Measurements from ENCODE around the gene SH3RF2. TPM values are rescaled to one million over a fixed set of nuclear protein-coding genes. Genes with fewer than 3 reads are reported as not detected.

SH3RF2 gene
- total and polyA plus RNA-seq, 2 donors (not counting 1 experiment from before 2014, with no cell fraction given) = 0.03 TPM; not detected in 1

DNA sequence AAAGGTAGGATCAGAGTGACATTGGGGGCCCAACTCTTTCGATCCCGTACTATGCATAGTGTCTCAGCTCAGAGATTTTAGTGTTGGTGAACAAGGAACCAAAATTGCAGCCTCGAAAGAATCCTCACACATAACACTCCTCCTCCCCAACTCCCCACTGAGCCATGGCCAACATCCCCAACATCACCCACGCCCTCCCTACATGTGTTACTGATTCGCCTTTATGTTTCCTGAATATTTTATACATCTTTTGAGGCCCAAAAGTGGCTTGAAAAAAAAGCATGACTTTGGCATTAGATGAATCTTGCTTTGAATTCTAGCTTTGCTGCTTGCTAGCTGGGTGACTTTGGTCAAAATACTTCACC is 123.8 kb downstream of the SH3RF2 start:
- Histone ChIP-seq H3K79me2 (ENCODE audit: control insufficient read depth, insufficient read depth, low read length) (no peaks in the 10 kb centered on the region), H2AFZ (ENCODE audit: insufficient read depth, low read depth, low read length, poor library complexity, severe bottlenecking) (no peak overlapping the region), H3K27ac (ENCODE audit: low read length in 2 of 2) (no peak overlapping the region), H3K9ac (ENCODE audit: low read length) (no peak overlapping the region), H3K27me3 (replicated peaks in 1 of 4; ENCODE audit: control extremely low read depth in 1 of 4, control insufficient read depth in 3 of 4, insufficient read depth in 4 of 4, low read length in 3 of 4) (peaks cover 0 to 3% (median 0%) of the 10 kb centered on the region in 4 experiments), H3K36me3 (replicated peaks in 1 of 2; ENCODE audit: control extremely low read depth in 1 of 2, control insufficient read depth in 1 of 2, extremely low read depth in 1 of 2, insufficient read depth in 2 of 2, low read length in 1 of 2) (no peaks in the 10 kb centered on the region), H4K20me1 (ENCODE audit: control insufficient read depth, insufficient read depth, low read length, poor library complexity, severe bottlenecking) (no peaks in the 10 kb centered on the region), H3K4me2 (replicated peaks; ENCODE audit: low read depth, low read length, poor library complexity, severe bottlenecking) (no peak overlapping the region), H3K4me1 (ENCODE audit: control insufficient read depth in 2 of 2, insufficient read depth in 2 of 2, low read length in 2 of 2) (no peaks in the 10 kb centered on the region), H3K9me3 (ENCODE audit: control extremely low read depth in 1 of 3, control insufficient read depth in 2 of 3, insufficient read depth in 1 of 3, low read length in 2 of 3) (no peaks in the 10 kb centered on the region), H3K4me3 (ENCODE audit: control extremely low read depth in 1 of 5, extremely low read depth in 1 of 5, insufficient read depth in 1 of 5, low read depth in 2 of 5, low read length in 4 of 5) (no peak overlapping the region)
- TF ChIP-seq EZH2 (IDR thresholded peaks at IDR 0.05; ENCODE audit: borderline replicate concordance, insufficient read depth, low read depth, low read length, poor library complexity, severe bottlenecking) (no peak), CTCF (IDR thresholded peaks at IDR 0.05) (no peak)
- intact Hi-C loops (cut with micrococcal nuclease) = no loop called here
- Mint-ChIP-seq H3K4me3 (no peak overlapping the region), H3K27me3 (peaks cover 17% of the 10 kb centered on the region), H3K4me1 (no peaks in the 10 kb centered on the region), H3K27ac (no peak overlapping the region), H3K9me3 (ENCODE audit: insufficient read depth) (no peaks in the 10 kb centered on the region)
- 81% methylated on average over 4 of the region's 5 CpGs for WGBS (ENCODE audit: insufficient coverage)
- CTCF ChIA-PET = no interaction called here
- ATAC-seq (ENCODE audit: low read depth) (no peak), DNase-seq (no peak)
- POLR2A ChIA-PET = no interaction called here

DNA sequence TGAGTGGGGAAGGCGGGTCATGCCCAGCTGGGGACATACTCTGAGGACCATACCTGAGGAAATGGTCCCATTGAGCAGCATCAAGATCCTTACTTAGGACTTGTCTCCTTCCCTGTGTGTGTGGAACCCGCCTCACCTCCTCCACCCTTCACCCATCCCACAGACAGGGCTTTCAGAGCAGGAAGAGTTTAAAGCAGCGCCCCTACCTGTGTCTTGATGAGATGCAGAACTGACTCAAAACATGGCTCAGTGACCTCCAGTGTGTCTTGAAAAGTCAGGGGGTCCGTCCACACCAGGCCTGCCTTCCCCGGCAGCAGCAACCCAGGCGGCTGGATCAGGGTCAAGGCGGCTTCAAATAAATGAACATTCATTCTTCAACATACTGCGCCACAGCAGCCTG is 130.6 kb downstream of the SH3RF2 start:
- Mint-ChIP-seq H3K4me1 (no peaks in the 10 kb centered on the region), H3K27ac (no peak overlapping the region), H3K4me3 (no peak overlapping the region), H3K27me3 (peaks cover 19% of the 10 kb centered on the region), H3K9me3 (ENCODE audit: insufficient read depth) (no peaks in the 10 kb centered on the region)
- Histone ChIP-seq H3K9me3 (ENCODE audit: control extremely low read depth in 1 of 3, control insufficient read depth in 2 of 3, insufficient read depth in 1 of 3, low read length in 2 of 3) (no peaks in the 10 kb centered on the region), H3K4me3 (ENCODE audit: control extremely low read depth in 1 of 5, extremely low read depth in 1 of 5, insufficient read depth in 1 of 5, low read depth in 2 of 5, low read length in 4 of 5) (no peak overlapping the region), H3K79me2 (ENCODE audit: control insufficient read depth, insufficient read depth, low read length) (no peaks in the 10 kb centered on the region), H2AFZ (ENCODE audit: insufficient read depth, low read depth, low read length, poor library complexity, severe bottlenecking) (no peak overlapping the region), H3K36me3 (replicated peaks in 1 of 2; ENCODE audit: control extremely low read depth in 1 of 2, control insufficient read depth in 1 of 2, extremely low read depth in 1 of 2, insufficient read depth in 2 of 2, low read length in 1 of 2) (no peaks in the 10 kb centered on the region), H3K27ac (ENCODE audit: low read length in 2 of 2) (no peak overlapping the region), H3K9ac (ENCODE audit: low read length) (no peak overlapping the region), H3K4me1 (ENCODE audit: control insufficient read depth in 2 of 2, insufficient read depth in 2 of 2, low read length in 2 of 2) (no peaks in the 10 kb centered on the region), H4K20me1 (ENCODE audit: control insufficient read depth, insufficient read depth, low read length, poor library complexity, severe bottlenecking) (no peaks in the 10 kb centered on the region), H3K4me2 (replicated peaks; ENCODE audit: low read depth, low read length, poor library complexity, severe bottlenecking) (no peak overlapping the region), H3K27me3 (replicated peaks in 1 of 4; ENCODE audit: control extremely low read depth in 1 of 4, control insufficient read depth in 3 of 4, insufficient read depth in 4 of 4, low read length in 3 of 4) (peaks cover 0 to 4% (median 0%) of the 10 kb centered on the region in 4 experiments)
- intact Hi-C loops (cut with micrococcal nuclease) = no loop called here
- ChIA-PET CTCF (no interaction called here), POLR2A (no interaction called here)
- DNase-seq (no peak), ATAC-seq (ENCODE audit: low read depth) (no peak)
- WGBS (ENCODE audit: insufficient coverage) = 96% methylated on average over 8 of the region's 8 CpGs
- no peak for TF ChIP-seq CTCF (IDR thresholded peaks at IDR 0.05)
- no peak for TF ChIP-seq EZH2 (IDR thresholded peaks at IDR 0.05; ENCODE audit: borderline replicate concordance, insufficient read depth, low read depth, low read length, poor library complexity, severe bottlenecking)

Measured in B cell (primary cell).